HepG2 (cell line): ENCODE data around the gene PCYOX1L. TPM values are rescaled to one million over a fixed set of nuclear protein-coding genes. Genes with fewer than 3 reads are reported as not detected.

Experiments
- FLYWCH1 ChIP-seq: sonication (generic); formaldehyde crosslinking; IDR thresholded peaks from 2 replicates; pipeline ENCODE4 v1.8.1; 2023; ENCODE audit warnings: mild to moderate bottlenecking, missing genetic modification reagents
- HNRNPUL1 ChIP-seq: fragments of 200-400 bp; formaldehyde crosslinking; IDR thresholded peaks from 2 replicates; pipeline ENCODE4 v1.6.1; 2017; ENCODE audit warnings: low read depth, mild to moderate bottlenecking, low read length, moderate library complexity
- MIER2 ChIP-seq: IDR thresholded peaks from 2 replicates; pipeline ENCODE4 v1.6.1; 2016; ENCODE audit warnings: missing biosample characterization, missing genetic modification reagents
- MLLT10 ChIP-seq: sonication (generic); formaldehyde crosslinking; IDR thresholded peaks from 2 replicates; pipeline ENCODE4 v1.4.0; 2020; ENCODE audit warnings: missing genetic modification reagents
- NR1H2 ChIP-seq: sonication (generic); formaldehyde crosslinking; IDR thresholded peaks from 2 replicates; pipeline ENCODE4 v1.8.1; 2022; ENCODE audit warnings: low read depth, missing genetic modification reagents, borderline replicate concordance
- RARA ChIP-seq: IDR thresholded peaks from 2 replicates; pipeline ENCODE4 v1.6.1; 2016; ENCODE audit warnings: missing genetic modification reagents, missing compliant biosample characterization
- TGIF2 ChIP-seq: IDR thresholded peaks from 2 replicates; pipeline ENCODE4 v1.6.1; 2016; ENCODE audit warnings: control low read depth, missing compliant biosample characterization
- TOE1 ChIP-seq: sonication (generic); formaldehyde crosslinking; IDR thresholded peaks from 2 replicates; pipeline ENCODE4 v1.4.0; 2020; ENCODE audit warnings: mild to moderate bottlenecking, missing genetic modification reagents
- ZKSCAN8 ChIP-seq: IDR thresholded peaks from 2 replicates; pipeline ENCODE4 v1.6.1; 2016; ENCODE audit warnings: borderline replicate concordance, missing genetic modification reagents, missing compliant biosample characterization
- ZNF331 ChIP-seq: sonication (generic); formaldehyde crosslinking; IDR thresholded peaks from 2 replicates; pipeline ENCODE4 v1.4.0; 2020; ENCODE audit warnings: missing genetic modification reagents
- ZNF672 ChIP-seq: sonication (generic); formaldehyde crosslinking; IDR thresholded peaks from 2 replicates; pipeline ENCODE4 v1.8.1; 2022; ENCODE audit warnings: missing genetic modification reagents
- ZNF768 ChIP-seq: sonication (generic); formaldehyde crosslinking; IDR thresholded peaks from 2 replicates; pipeline ENCODE4 v1.4.0; 2020; ENCODE audit warnings: missing genetic modification reagents
- ZNF891 ChIP-seq: sonication (generic); formaldehyde crosslinking; IDR thresholded peaks from 2 replicates; pipeline ENCODE4 v1.5.0; 2020; ENCODE audit warnings: mild to moderate bottlenecking, missing genetic modification reagents
- polyA plus RNA-seq, 8 experiments: library from polyadenylated mRNA; depleted of rRNA in 3 of 8; stranded (reverse) in 7 of 8; unstranded in 1 of 8; fragments of >200 nt; fragmentation: Illumina TruSeq in 4 of 8; extraction: Trizol in 4 of 8; gene quantifications; 2 replicates each; pipeline versions ENCODE4 v1.2.1 to v1.2.3, GENCODE V29; 2011 to 2016; ENCODE audit warnings: low read depth in 4 of 8, missing spikeins in 1 of 8, mixed read lengths in 1 of 8; ENCODE audit not compliant: insufficient read depth in 1 of 8
- total RNA-seq, 5 experiments: library from RNA; depleted of rRNA; stranded (reverse); fragments of >200 nt; fragmentation: Illumina TruSeq; extraction: Trizol; gene quantifications; 2 replicates each; pipeline ENCODE4 v1.2.3, GENCODE V29; 2016; ENCODE audit warnings: low read depth in 1 of 5
- TF ChIP-seq, protein P1 (sequence below): sonication (generic); formaldehyde crosslinking; IDR thresholded peaks from 2 replicates; pipeline ENCODE4 v1.5.0; 2020; ENCODE audit warnings: mild to moderate bottlenecking, missing genetic modification reagents, borderline replicate concordance
- TF ChIP-seq, protein P2 (sequence below): sonication (generic); formaldehyde crosslinking; IDR thresholded peaks from 2 replicates; pipeline ENCODE4 v1.4.0; 2020; ENCODE audit warnings: missing genetic modification reagents
- TF ChIP-seq, protein P3 (sequence below): sonication (generic); formaldehyde crosslinking; IDR thresholded peaks from 2 replicates; pipeline ENCODE4 v1.9.0; 2021; ENCODE audit warnings: missing genetic modification reagents, borderline replicate concordance
- TF ChIP-seq, protein P4 (sequence below): sonication (generic); formaldehyde crosslinking; IDR thresholded peaks from 2 replicates; pipeline ENCODE4 v1.5.1; 2020; ENCODE audit warnings: missing genetic modification reagents, mild to moderate bottlenecking, borderline replicate concordance

PCYOX1L gene
- total and polyA plus RNA-seq, 2 of the 13 experiments (the other 11 are each of a cell fraction or from before 2014, with no cell fraction given) = 1.00 to 3.7 TPM

DNA sequence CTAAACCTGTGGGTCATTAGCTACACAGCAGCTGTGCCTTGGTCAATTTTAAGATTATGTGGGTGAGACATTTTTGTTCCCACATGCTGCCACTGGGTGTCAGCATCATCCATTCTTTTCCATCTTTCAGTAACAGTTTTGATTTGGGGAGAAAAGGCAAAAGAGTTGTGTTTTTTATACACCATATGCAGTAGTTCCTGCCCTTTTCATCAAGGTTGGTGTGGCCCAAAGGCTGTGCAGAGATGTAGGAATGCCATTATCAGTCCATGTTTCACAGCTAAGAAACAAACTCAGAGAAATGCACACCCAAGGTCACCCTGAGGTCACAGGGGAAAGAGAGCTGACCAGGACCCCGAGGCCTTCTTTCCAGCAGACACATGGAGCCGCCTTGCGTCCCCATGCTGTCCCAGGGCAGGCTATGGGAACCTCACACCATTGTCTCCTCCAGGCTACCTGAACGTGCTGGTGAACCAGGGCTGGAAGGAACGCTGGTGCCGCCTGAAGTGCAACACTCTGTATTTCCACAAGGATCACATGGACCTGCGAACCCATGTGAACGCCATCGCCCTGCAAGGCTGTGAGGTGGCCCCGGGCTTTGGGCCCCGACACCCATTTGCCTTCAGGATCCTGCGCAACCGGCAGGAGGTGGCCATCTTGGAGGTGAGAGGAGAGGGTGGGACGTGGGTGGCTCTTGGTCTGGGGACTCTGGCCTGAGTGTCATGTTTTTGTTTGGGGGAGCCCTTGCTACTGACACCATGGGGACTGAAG, 40.4 kb upstream of the PCYOX1L start (continued):
- TF ChIP-seq, protein P1, sequence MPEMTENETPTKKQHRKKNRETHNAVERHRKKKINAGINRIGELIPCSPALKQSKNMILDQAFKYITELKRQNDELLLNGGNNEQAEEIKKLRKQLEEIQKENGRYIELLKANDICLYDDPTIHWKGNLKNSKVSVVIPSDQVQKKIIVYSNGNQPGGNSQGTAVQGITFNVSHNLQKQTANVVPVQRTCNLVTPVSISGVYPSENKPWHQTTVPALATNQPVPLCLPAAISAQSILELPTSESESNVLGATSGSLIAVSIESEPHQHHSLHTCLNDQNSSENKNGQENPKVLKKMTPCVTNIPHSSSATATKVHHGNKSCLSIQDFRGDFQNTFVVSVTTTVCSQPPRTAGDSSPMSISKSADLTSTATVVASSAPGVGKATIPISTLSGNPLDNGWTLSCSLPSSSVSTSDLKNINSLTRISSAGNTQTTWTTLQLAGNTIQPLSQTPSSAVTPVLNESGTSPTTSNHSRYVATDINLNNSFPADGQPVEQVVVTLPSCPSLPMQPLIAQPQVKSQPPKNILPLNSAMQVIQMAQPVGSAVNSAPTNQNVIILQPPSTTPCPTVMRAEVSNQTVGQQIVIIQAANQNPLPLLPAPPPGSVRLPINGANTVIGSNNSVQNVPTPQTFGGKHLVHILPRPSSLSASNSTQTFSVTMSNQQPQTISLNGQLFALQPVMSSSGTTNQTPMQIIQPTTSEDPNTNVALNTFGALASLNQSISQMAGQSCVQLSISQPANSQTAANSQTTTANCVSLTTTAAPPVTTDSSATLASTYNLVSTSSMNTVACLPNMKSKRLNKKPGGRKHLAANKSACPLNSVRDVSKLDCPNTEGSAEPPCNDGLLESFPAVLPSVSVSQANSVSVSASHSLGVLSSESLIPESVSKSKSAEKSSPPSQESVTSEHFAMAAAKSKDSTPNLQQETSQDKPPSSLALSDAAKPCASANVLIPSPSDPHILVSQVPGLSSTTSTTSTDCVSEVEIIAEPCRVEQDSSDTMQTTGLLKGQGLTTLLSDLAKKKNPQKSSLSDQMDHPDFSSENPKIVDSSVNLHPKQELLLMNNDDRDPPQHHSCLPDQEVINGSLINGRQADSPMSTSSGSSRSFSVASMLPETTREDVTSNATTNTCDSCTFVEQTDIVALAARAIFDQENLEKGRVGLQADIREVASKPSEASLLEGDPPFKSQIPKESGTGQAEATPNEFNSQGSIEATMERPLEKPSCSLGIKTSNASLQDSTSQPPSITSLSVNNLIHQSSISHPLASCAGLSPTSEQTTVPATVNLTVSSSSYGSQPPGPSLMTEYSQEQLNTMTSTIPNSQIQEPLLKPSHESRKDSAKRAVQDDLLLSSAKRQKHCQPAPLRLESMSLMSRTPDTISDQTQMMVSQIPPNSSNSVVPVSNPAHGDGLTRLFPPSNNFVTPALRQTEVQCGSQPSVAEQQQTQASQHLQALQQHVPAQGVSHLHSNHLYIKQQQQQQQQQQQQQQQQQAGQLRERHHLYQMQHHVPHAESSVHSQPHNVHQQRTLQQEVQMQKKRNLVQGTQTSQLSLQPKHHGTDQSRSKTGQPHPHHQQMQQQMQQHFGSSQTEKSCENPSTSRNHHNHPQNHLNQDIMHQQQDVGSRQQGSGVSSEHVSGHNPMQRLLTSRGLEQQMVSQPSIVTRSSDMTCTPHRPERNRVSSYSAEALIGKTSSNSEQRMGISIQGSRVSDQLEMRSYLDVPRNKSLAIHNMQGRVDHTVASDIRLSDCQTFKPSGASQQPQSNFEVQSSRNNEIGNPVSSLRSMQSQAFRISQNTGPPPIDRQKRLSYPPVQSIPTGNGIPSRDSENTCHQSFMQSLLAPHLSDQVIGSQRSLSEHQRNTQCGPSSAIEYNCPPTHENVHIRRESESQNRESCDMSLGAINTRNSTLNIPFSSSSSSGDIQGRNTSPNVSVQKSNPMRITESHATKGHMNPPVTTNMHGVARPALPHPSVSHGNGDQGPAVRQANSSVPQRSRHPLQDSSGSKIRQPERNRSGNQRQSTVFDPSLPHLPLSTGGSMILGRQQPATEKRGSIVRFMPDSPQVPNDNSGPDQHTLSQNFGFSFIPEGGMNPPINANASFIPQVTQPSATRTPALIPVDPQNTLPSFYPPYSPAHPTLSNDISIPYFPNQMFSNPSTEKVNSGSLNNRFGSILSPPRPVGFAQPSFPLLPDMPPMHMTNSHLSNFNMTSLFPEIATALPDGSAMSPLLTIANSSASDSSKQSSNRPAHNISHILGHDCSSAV (CRISPR knock-in tag) = no peak
- no peak for TF ChIP-seq ZNF672 (CRISPR knock-in tag)
- no peak for TF ChIP-seq ZNF768 (CRISPR knock-in tag)
- no peak for TF ChIP-seq TGIF2 (CRISPR knock-in tag)
- no peak for TF ChIP-seq FLYWCH1 (CRISPR knock-in tag)
- TF ChIP-seq MLLT10 (CRISPR knock-in tag) = no peak
- no peak for TF ChIP-seq HNRNPUL1
- TF ChIP-seq ZNF891 (CRISPR knock-in tag) = 0 out of 2 replicates have a peak, but pooled peaks have one; percentile 32
- TF ChIP-seq, protein P2, sequence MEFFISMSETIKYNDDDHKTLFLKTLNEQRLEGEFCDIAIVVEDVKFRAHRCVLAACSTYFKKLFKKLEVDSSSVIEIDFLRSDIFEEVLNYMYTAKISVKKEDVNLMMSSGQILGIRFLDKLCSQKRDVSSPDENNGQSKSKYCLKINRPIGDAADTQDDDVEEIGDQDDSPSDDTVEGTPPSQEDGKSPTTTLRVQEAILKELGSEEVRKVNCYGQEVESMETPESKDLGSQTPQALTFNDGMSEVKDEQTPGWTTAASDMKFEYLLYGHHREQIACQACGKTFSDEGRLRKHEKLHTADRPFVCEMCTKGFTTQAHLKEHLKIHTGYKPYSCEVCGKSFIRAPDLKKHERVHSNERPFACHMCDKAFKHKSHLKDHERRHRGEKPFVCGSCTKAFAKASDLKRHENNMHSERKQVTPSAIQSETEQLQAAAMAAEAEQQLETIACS = no peak
- TF ChIP-seq, protein P3, sequence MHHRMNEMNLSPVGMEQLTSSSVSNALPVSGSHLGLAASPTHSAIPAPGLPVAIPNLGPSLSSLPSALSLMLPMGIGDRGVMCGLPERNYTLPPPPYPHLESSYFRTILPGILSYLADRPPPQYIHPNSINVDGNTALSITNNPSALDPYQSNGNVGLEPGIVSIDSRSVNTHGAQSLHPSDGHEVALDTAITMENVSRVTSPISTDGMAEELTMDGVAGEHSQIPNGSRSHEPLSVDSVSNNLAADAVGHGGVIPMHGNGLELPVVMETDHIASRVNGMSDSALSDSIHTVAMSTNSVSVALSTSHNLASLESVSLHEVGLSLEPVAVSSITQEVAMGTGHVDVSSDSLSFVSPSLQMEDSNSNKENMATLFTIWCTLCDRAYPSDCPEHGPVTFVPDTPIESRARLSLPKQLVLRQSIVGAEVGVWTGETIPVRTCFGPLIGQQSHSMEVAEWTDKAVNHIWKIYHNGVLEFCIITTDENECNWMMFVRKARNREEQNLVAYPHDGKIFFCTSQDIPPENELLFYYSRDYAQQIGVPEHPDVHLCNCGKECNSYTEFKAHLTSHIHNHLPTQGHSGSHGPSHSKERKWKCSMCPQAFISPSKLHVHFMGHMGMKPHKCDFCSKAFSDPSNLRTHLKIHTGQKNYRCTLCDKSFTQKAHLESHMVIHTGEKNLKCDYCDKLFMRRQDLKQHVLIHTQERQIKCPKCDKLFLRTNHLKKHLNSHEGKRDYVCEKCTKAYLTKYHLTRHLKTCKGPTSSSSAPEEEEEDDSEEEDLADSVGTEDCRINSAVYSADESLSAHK (CRISPR knock-in tag) = no peak
- TF ChIP-seq RARA (CRISPR knock-in tag) = peak; percentile 21; the same call in 1 of the 2 replicates
- no peak for TF ChIP-seq NR1H2
- TF ChIP-seq ZNF331 (CRISPR knock-in tag) = no peak
- TF ChIP-seq ZKSCAN8 (CRISPR knock-in tag) = 0 out of 2 replicates have a peak, but pooled peaks have one; percentile 23
- no peak for TF ChIP-seq TOE1 (CRISPR knock-in tag)
- TF ChIP-seq, protein P4, sequence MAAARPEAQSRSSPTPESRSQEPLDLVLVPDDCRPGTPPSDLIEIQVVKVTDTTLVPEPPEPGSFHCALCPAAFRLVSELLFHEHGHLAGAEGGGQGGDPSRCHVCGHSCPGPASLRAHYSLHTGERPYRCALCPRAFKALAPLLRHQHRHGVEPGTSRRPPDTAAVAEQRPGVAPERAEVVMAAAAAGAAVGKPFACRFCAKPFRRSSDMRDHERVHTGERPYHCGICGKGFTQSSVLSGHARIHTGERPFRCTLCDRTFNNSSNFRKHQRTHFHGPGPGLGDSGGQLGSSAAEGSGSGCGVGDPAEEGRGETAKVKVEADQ (CRISPR knock-in tag) = no peak
- TF ChIP-seq MIER2 (CRISPR knock-in tag) = peak; percentile 40; the same call in 1 of the 2 replicates
